NCI-H1105 (cell line): ENCODE results near the gene AKNA.

Source experiments
- DNase-seq: peaks from one replicate; lab custom pipeline; 2025; lab: John Stamatoyannopoulos, UW

AKNA gene

DNA sequence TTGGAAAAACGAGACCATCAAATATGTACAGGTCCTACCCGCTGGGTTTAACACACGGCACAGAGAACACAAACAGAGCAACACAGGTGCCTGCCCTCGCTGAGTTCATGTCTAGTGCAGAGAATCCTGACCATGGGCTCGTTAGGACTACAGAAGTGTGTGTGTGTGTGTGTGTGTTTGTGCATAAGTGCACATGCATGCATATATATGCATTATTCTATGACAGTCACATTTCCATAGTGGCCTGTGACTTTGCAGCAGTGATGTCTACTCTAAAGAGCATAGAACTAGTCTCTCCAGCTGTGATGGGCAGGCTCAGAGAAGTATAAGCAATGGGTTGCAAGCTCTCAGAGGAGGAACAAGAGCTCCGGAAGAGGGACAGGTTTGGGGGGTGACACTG, 30.4 kb downstream of the AKNA start:
- no peak for DNase-seq

DNA sequence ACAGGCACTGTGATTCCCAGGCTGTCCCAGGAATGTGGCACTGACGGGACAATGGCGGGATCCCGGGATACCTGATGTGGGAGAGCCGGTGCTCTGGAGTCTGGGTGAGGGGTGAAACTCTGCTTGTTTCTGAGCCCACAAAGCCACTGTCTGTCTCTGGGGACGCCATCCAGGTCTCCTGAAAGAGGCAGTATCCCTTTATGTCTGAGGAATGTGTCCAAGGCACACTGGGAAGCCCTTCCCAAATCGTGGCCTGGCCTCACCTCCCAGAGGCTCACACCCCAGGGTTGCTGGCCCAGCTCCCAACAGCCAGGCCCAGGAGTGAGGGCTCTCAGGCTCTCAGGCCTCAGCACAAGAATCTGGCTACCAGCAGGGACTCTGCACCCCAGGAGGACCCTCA, 31.0 kb downstream of the AKNA start:
- no peak for DNase-seq

DNA sequence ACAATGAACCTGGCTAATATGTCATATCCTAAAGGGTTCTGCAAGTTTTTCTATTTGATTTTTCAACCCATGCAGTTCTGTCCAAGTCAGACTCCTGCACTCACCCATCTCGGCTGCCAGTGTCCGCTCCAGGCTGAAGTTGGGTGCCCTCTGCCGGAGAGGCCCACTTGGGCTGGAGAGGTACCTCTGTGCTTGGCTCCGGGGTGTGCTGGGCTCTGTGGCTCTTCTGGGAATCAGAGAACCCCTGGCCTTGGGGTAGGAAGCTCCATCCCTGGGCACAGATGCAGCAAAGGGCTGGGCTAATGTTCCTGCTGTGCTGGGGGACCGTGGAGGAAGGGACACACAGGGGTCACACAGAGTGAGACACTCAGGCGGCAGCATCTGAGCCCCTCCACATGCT, 32.0 kb downstream of the AKNA start:
- DNase-seq, result no peak

DNA sequence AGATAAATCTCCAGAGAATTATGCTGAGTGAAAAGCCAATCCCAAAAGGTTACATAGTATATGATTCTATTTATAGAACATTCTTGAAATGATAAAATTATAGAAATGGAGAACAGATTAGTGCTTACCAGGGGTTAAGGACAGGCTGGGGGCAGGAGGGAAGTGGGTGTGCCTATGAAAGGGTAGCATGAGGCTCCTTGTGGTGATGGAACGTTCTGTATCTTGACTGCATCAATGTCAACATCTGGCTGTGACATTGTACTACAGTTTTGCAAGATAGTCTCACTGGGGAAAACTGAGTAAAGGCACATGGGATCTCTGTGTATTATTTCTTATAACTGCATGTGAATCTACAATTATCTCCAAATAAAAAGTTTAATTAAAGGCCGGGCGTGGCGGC, 35.9 kb downstream of the AKNA start:
- DNase-seq, result no peak

DNA sequence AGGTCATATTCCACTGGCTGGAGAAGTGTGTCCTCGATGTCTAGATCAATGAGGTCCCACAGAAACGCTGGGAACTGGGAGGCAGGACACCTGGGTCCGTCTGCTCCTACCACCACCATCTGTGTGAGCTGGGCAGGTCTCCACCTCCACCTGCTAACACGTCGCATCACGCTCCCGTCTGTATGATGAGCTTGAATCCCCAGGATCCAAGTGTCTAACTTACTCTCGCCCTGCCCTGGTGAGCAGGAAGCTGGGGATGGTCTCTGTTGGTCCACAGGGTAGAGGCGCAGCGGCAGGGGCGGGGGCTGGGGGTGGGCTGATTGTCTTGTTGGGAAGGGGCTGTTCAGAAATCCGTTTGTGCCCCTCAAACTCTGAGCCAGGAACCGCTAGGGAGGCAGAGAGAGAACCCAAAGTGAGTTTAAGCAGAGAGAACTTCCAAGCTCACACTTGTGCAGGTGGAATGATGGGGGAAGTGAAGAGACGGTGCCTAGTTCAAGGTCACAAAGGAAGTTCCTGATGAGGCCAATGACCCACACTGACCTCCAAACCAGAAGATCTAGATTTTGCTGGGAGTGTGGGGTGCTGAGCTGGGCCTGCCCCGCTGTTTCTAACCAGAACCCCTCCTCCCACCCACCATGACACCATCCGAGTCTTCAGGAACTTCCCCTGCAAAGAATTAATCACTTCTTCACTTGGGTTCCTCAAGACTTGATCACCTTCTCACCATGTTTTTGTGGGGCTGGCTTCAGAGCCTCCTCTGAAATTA, 37.0 kb downstream of the AKNA start:
- no peak for DNase-seq

DNA sequence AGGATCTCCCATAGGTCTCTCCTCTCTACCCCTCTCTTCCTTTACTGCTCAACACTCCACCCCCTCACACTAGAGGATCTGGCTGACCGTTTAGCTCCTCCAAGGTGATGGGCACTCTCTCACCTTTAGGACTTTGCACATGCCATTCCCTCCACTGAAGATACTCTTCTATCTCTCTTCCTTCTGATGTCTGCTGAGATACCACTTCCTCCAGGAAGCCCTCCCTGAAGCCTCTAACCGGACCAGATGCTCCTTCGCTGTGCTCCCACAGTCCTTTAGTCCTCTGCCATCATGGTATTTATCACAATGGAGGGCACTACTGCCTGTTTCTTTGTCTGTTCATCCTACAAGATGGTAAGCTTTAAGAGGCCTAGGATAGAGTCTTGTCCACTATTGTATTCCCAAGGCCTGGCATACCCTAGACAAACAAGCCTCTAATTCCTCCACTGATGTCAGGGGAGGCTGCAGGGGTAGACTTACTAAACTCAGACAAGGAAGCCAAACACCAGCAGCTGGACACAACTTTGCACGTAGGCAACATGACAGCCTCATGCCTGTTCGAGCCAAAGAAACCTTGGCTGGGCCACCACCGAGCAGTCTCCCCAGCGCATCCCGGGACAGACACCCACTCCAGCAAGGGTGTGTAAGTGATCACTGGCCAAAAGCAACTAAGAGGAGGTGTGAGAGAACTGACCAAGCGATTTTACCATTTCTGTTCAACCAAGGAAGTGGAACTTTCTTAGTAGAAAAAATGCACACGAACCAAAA, 37.9 kb downstream of the AKNA start:
- DNase-seq, result no peak

DNA sequence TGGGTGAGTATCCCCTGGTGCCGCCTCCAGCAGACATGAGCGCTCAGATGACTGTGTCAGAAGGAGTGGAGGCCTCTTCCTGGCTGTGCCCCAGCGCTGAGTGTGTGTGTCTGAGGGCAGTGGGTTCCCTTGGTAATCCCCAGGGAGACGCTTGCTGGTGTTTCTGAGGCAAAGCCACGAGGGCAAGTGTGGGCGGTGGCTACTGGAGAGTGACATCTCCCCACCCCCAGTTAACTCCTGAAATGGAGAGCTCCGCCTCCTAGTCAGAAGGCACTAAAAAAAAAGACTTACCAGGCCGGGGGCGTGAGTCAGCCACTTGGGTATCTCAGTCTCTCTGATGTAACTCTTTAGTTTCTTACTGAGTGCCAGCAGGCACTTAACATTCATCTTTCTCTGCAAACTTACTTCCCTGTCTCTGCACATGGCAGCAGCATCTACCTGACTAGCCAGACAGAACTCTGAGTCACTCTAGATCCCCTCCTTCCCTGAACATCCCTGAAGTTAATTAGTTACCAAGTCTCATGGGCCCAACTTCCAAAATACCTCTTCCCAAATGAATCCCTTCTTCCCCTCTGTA, 38.8 kb downstream of the AKNA start:
- DNase-seq, result peak; percentile 6

DNA sequence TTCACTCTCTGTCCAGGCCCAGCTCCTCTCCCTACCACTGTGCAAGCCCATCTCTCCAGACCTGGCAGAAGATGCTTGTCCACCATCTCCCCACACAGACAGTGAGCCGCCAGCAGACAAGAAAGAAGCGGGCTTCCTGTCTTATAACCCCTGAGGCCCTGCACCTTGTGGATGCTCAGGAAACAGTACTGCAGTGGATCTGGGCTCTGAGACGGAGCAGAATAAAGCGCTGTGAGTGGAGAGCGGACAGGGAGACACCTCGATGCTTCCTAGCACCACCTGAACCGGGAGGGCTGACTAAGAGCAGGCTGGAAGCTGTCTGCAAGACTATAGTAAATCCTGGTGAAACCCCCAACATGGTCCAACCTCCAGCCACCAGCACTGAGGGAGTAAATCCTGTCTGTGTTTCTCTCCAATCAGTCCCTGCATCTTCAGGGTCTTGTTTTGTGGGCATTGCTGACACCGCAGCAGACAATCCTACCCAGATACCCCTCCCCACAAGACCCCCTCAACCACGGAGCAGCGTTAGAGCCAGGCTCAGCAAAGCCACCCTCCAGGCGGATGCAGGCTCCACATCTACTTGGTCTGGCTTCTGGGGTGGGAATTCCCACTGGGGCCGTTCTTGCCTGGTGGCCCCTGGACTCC, 39.4 kb downstream of the AKNA start:
- no peak for DNase-seq

DNA sequence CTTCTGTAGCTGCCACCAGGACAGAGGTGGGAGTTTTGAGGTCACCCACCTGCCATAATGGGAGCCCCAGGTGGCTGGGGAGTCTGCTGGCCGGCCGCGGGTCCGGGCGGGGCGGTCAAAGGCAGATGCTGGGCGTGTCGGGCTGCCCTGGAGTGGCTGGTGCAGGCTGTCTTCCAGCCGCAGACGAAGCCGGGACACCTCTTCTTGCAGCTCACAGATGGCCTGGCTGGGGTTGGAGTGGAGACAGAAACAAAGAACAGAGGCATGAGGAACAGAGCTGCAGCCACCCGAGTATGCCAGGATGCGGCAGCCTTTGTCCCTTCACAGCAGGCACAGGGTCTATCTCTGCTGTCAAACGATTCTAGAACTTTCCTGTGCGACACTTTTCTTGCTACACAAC, 40.1 kb downstream of the AKNA start:
- no peak for DNase-seq

DNA sequence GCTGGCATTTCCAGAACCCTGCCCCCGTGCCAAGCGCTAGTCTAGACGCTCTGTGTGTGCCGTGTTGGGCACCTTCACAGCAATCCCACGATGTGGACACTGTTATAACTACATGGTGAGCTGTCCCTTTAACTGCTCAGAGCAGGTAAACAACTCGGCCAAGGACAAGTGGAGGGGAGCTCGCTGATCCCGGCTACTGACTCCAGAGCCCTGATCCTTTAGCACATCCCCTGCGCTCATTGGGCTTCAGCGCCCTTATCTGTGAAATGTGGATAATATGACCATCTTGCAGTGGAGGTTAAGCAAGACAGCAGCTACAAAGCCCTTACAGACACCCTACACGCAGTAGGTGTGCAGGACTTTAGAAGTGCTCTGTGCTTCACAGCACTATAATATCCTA, 41.6 kb downstream of the AKNA start:
- DNase-seq, result no peak

DNA sequence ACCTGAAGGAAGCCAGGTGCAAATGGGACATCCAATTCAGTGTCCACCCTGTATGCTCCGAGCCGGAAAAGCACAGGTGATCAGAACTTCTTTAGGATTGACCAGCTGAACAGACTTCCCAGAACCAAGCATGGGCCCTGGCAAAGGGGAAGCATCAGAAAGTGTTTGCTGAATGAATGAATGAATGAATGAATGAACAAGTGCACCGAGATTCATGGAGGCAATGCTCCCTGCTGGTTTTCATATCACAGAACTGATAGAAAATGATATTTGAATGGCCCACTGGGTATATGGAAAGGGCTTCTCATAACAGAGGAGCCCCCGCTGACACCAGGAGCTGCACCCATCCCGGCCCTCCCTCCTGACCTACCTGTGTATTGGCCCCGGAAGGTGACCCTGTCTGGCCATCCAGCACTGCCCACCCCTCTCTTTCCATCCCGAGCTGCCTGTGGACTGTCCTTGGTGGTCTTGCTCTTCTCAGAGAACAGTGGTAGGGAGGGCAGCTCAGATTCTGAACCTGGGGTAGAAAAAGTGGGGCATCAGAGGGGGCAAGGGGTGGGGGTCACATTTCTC, 42.2 kb downstream of the AKNA start:
- DNase-seq, result no peak

DNA sequence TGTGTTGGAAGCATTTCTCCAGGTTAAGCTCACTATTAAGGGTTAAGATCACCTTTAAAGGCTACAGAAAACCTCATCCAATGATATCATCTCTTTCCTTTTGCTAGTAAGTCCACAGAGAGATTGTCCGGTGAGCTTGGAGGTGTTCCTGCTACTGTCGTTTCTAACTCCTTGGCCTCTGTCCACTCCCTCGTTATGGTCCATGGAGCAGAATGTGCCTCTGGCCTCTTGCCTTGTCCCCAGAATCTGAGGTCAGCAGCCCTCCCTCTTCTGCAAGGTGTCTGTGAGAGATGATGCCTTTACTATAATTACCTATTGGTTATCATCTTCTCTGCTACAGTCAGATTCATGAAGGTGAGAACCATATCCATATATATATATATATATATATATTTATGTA, 43.1 kb downstream of the AKNA start:
- no peak for DNase-seq

DNA sequence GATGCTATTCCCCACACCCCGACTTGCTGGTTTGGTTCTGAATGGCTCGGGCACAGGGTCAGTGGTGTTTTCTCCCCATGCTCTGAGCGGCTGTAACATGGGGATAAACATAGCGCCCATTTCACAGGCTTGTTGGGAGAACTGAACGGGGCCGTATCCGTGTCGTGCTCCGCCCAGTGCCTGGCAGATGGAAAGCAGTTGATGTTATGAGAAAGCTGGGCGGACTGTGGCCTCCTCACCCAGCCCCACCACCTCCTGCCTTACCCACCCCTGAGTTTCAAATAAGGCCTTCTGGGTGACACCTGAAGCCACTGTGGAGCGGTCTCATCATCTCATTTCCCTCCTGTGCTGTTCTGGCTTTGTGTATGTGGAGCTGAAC, 43.6 kb downstream of the AKNA start:
- no peak for DNase-seq

DNA sequence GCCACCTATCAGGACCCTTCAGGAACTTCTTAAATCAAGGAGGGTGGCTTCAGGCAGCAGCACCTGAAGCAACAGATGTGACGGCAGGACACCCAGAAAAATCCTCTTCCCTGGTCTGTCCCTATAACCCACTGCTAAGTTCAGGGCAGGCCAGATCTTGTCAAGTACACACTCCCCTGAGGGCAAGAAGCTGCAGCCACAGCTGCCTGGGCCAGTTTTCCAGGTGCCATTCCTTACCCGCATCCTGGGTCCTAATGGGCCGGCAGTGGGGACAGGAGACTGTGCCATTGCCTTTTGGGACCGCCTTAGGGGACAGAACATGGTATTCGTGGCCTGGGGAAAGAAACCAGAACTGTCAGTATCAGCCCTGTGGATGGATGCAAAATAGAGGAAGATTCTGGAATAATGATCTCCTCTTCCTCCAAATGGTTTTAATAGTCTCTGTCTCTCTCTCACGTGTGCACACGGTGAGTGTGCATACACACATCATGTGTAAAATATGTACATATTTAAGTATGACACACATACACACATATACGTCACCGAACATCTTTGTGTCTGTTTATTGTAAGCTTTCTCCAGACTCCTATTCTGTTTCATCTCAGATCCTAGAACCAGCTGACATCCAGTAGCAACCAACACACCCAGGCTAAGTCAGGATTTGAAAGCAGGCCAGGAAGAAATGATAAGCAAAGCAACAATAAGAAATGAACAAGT, 44.2 kb downstream of the AKNA start:
- no peak for DNase-seq

DNA sequence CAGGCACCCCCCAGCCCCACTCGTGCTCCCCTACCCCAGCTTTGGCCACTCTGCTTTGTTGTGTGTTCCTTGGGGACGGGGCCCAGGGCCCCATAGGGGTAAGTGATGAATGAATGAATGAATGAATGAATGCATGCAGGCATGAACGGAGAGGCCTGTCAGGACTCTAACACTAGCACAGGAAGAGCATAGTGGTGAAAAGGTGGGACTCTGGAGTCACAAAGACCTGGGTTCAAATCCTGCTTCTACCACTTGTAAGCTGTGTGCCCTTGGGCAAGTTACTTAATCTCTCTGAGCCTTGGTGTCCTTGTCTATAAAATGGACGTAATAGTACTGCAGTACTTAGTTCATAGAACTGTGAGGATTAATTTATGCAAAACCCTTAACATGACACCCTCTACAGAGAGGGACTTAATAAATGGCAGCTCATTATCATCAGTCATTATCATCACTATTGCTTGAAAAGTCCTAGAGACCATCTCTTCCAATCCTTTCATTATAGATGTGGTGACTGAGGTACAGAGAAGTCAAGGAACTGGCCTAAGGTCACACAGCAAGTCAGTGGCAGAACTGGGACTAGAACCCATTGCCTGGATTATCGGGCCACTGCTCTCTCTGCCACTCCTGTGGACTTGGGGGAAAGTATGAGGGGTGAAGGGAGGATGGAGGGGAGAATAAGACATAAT, 44.9 kb downstream of the AKNA start:
- DNase-seq, result no peak

DNA sequence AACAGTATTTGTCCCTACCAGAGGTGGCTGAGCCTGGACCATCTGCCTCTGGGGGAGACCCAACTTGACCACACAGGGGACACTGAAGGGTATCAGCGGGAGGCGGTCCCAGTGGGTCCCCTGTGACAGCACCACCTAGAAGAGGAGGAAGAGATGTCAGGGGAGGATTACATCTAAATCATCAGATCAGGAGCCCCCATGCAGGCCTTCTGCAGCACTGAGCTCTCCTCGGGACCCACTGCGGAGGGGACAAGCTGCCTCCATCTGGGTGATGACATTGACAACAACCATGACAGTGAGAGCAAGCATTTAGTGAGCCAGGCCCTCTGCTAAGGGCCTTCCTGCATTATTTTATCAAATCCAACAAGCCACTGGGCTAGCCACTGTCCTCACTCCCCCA, 45.8 kb downstream of the AKNA start:
- no peak for DNase-seq

DNA sequence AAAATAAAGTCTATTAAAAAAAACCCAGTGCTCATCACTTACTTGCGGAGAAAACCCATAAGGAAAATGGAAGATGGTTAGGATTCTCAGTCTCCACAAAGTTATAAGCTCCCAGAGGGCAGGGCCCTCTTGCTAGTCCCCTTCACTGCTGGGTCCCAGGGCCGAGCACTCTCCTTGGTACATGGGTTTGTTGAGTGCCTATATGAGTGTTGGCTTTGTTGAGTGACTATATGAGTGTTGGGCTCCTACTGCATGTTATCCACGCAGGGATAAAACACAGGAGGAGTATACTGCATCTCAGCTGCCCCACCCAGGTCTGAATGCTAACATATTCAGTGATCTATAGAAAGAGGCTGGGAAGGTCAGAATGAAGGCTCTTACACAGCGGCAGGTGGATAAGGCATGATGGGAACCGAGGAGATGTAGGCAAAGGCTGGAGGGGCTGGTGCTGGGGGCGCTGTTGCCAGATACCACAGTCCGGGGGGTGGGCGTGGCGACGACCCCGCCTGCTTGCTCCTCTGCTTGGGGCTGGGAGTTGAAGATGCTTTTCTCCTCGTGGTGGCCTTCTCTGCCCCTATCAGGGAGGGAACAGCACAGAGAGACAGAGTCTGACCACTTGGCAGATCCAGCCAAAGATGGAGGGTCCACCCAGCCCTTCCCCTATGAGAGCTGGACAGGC, 46.5 kb downstream of the AKNA start:
- no peak for DNase-seq

DNA sequence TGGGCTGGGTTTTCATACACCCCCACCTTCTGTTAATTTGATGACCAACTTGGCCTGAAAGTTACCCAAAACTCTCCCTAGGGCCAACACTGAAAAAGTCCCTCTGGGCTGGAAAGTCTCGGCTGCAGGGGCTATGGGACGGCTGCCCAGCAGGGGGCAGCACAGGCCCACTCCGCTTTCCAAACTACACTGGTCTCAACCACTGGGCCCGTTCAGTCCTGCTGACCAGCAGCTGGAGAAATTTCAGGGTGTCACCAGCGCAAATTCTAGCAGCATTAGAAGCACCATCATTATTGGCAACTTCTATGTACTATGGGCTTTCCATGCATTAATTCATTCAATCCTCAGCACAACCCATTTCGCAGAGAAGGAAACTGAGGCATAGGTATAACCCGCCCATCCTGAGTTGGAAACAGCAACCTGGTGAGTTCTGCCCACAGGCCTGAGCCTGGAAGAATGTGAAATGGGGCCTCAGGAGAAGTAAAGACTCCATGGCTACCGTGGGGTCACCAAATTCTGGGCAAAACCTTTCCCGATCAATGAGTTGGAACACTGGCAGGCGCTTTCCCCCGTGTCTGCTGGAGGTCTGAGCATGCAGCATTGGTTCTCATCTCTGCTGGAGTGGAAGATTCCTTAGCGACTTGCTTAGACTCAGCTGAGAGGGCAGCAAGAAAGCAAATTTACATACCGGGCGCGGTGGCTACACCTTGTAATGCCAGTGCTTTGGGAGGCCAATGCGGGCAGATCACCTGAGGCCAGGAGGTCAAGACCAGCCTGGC, 48.5 kb downstream of the AKNA start:
- no peak for DNase-seq

DNA sequence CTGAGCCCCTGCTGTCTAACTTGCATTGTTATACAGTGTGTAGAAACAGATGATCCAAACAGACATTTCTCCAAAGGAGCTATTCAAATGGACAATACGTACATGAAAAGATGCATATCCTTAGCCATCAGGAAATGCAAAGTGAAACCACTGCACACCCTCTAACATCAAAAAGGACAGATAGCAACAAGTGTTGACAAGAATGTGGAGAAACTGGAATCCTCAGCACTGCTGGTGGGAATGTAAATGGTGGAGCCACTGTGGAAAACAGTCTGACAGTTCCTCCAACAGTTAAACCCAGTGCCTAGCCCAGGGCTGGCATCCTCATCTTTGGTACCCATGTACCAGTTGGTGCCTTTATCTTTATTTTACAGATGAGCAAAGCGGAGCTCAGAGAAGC, 49.6 kb downstream of the AKNA start:
- no peak for DNase-seq
